Stimulated activated naive CD8-positive, alpha-beta T cell treated with anti-CD3 and anti-CD28 coated beads, Interleukin-15, Interleukin-2, amounts not matched to agents 100 ng/mL and 50 ng/mL, for 24 hours (primary cell): ENCODE results near the gene CSNK1E.

Experiments used
- H3K27ac Mint-ChIP-seq: one replicate; pipeline ENCODE4 v1.8.0; 2021; ENCODE audit warnings: mild to moderate bottlenecking, mixed read lengths
- H3K27me3 Mint-ChIP-seq: one replicate; pipeline ENCODE4 v1.8.0; 2021; ENCODE audit warnings: mixed read lengths
- H3K36me3 Mint-ChIP-seq: one replicate; pipeline ENCODE4 v1.8.0; 2021; ENCODE audit warnings: low read depth, mixed read lengths
- H3K4me1 Mint-ChIP-seq: one replicate; pipeline ENCODE4 v1.8.0; 2021; ENCODE audit warnings: low read depth, mixed read lengths
- H3K4me3 Mint-ChIP-seq: one replicate; pipeline ENCODE4 v1.8.0; 2021; ENCODE audit warnings: mild to moderate bottlenecking, mixed read lengths
- H3K9me3 Mint-ChIP-seq: one replicate; pipeline ENCODE4 v1.8.0; 2021; ENCODE audit warnings: mixed read lengths

CSNK1E gene

GRCh38 chr22:38243007-38243765, 74.0 kb downstream of the CSNK1E start:
- no peak overlapping the region for H3K4me3 Mint-ChIP-seq
- no peaks in the 10 kb centered on the region for H3K9me3 Mint-ChIP-seq
- H3K27ac Mint-ChIP-seq = no peak overlapping the region
- H3K4me1 Mint-ChIP-seq = no peaks in the 10 kb centered on the region
- peaks cover 4% of the 10 kb centered on the region for H3K36me3 Mint-ChIP-seq
- no peaks in the 10 kb centered on the region for H3K27me3 Mint-ChIP-seq

GRCh38 chr22:38240734-38241252, 76.4 kb downstream of the CSNK1E start:
- no peaks in the 10 kb centered on the region for H3K27me3 Mint-ChIP-seq
- no peaks in the 10 kb centered on the region for H3K4me1 Mint-ChIP-seq
- H3K4me3 Mint-ChIP-seq = no peak overlapping the region
- peaks cover 4% of the 10 kb centered on the region for H3K36me3 Mint-ChIP-seq
- H3K27ac Mint-ChIP-seq = no peak overlapping the region
- H3K9me3 Mint-ChIP-seq = no peaks in the 10 kb centered on the region
